H9 (cell line): ENCODE data around the gene VSTM2L. TPM values are rescaled to one million over a fixed set of nuclear protein-coding genes. Genes with fewer than 3 reads are reported as not detected.

Experiments used
- DNase-seq: peaks from one replicate; pipeline ENCODE4 v3.0.0-alpha.2; 2017
- H2AFZ ChIP-seq: one replicate; pipeline ENCODE4 v1.6.1; 2013; ENCODE audit warnings: mild to moderate bottlenecking, low read length, control low read depth, moderate library complexity
- H2AK5ac ChIP-seq: 2 replicates; pipeline ENCODE4 v1.6.1; 2013; ENCODE audit warnings: low read length, control low read depth, mixed read lengths; ENCODE audit not compliant: insufficient read length
- H2BK120ac ChIP-seq: one replicate; pipeline ENCODE4 v1.6.1; 2013; ENCODE audit warnings: low read depth, mild to moderate bottlenecking, low read length, control low read depth, inconsistent platforms; ENCODE audit not compliant: poor library complexity, severe bottlenecking
- H2BK12ac ChIP-seq: 2 replicates; pipeline ENCODE4 v1.6.1; 2013; ENCODE audit warnings: low read length, control low read depth, mixed read lengths, low read depth; ENCODE audit not compliant: insufficient read length
- H2BK15ac ChIP-seq: 2 replicates; pipeline ENCODE4 v1.6.1; 2013; ENCODE audit warnings: low read depth, low read length, control low read depth
- H2BK20ac ChIP-seq: one replicate; pipeline ENCODE4 v1.6.1; 2013; ENCODE audit warnings: low read depth, mild to moderate bottlenecking, low read length, control low read depth, inconsistent platforms; ENCODE audit not compliant: poor library complexity, severe bottlenecking
- H2BK5ac ChIP-seq: 2 replicates; pipeline ENCODE4 v1.6.1; 2013; ENCODE audit warnings: low read length, control low read depth, mixed read lengths; ENCODE audit not compliant: insufficient read length
- H3K14ac ChIP-seq: 2 replicates; pipeline ENCODE4 v1.6.1; 2013; ENCODE audit warnings: low read length, control low read depth; ENCODE audit not compliant: insufficient read depth
- H3K18ac ChIP-seq: 2 replicates; pipeline ENCODE4 v1.6.1; 2013; ENCODE audit warnings: low read depth, mild to moderate bottlenecking, mixed read lengths, low read length, control low read depth; ENCODE audit not compliant: insufficient read length
- H3K23ac ChIP-seq: 2 replicates; pipeline ENCODE4 v1.6.1; 2013; ENCODE audit warnings: low read length, control low read depth, mixed read lengths, low read depth; ENCODE audit not compliant: insufficient read length
- H3K23me2 ChIP-seq: 2 replicates; pipeline ENCODE4 v1.6.1; 2013; ENCODE audit warnings: low read depth, mild to moderate bottlenecking, mixed read lengths, low read length, control low read depth; ENCODE audit not compliant: insufficient read length, poor library complexity, severe bottlenecking
- H3K27ac ChIP-seq: 2 replicates; pipeline ENCODE4 v1.5.1; 2013; ENCODE audit warnings: low read length, control low read depth, mixed read lengths, low read depth; ENCODE audit not compliant: insufficient read length
- H3K27me3 ChIP-seq: 2 replicates; pipeline ENCODE4 v1.6.1; 2013; ENCODE audit warnings: low read length, control low read depth, inconsistent platforms; ENCODE audit not compliant: insufficient read depth
- H3K4ac ChIP-seq: 2 replicates; pipeline ENCODE4 v1.6.1; 2013; ENCODE audit warnings: low read depth, mild to moderate bottlenecking, control low read depth, inconsistent platforms, low read length, moderate library complexity
- H3K4me1 ChIP-seq: 2 replicates; pipeline ENCODE4 v1.6.1; 2013; ENCODE audit warnings: low read length, control low read depth, inconsistent platforms; ENCODE audit not compliant: insufficient read depth
- H3K4me2 ChIP-seq: 2 replicates; pipeline ENCODE4 v1.6.1; 2013; ENCODE audit warnings: low read length, control low read depth, mixed read lengths; ENCODE audit not compliant: insufficient read length, insufficient read depth
- H3K56ac ChIP-seq: 2 replicates; pipeline ENCODE4 v1.6.1; 2013; ENCODE audit warnings: low read depth, mild to moderate bottlenecking, mixed read lengths, low read length, control low read depth; ENCODE audit not compliant: insufficient read length
- H3K79me1 ChIP-seq: 2 replicates; pipeline ENCODE4 v1.6.1; 2013; ENCODE audit warnings: low read depth, mild to moderate bottlenecking, moderate library complexity, low read length, control low read depth, inconsistent platforms; ENCODE audit not compliant: insufficient read depth, poor library complexity, severe bottlenecking
- H3K79me2 ChIP-seq: 2 replicates; pipeline ENCODE4 v1.6.1; 2013; ENCODE audit warnings: low read length, control low read depth, inconsistent platforms; ENCODE audit not compliant: insufficient read depth
- H3K9ac ChIP-seq: 2 replicates; pipeline ENCODE4 v1.6.1; 2013; ENCODE audit warnings: low read length, control low read depth, mixed read lengths; ENCODE audit not compliant: insufficient read length; ENCODE audit errors: extremely low read depth
- H3K9me3 ChIP-seq: one replicate; pipeline ENCODE4 v1.6.1; 2013; ENCODE audit warnings: low read depth, low read length, inconsistent platforms; ENCODE audit not compliant: control insufficient read depth
- H3T11ph ChIP-seq: one replicate; pipeline ENCODE4 v1.6.1; 2013; ENCODE audit warnings: mild to moderate bottlenecking, low read length, control low read depth, inconsistent platforms
- H4K20me1 ChIP-seq: one replicate; pipeline ENCODE4 v1.6.1; 2013; ENCODE audit not compliant: control insufficient read depth, insufficient read length, insufficient read depth
- H4K5ac ChIP-seq: 2 replicates; pipeline ENCODE4 v1.6.1; 2013; ENCODE audit warnings: low read depth, mild to moderate bottlenecking, mixed read lengths, low read length, control low read depth; ENCODE audit not compliant: insufficient read length
- H4K8ac ChIP-seq: replicated peaks from 2 replicates; pipeline ENCODE4 v1.6.1; 2013; ENCODE audit warnings: low read length, control low read depth, mixed read lengths, low read depth; ENCODE audit not compliant: insufficient read length
- H4K91ac ChIP-seq: 2 replicates; pipeline ENCODE4 v1.6.1; 2013; ENCODE audit warnings: low read depth, mild to moderate bottlenecking, moderate library complexity, mixed read lengths, low read length, control low read depth; ENCODE audit not compliant: insufficient read length
- H3K27ac Mint-ChIP-seq, 3 experiments: 2 replicates in 2 of 3; 3 replicates in 1 of 3; pipeline ENCODE4 v1.8.0; 2020 to 2021; ENCODE audit warnings: mixed read lengths in 3 of 3, mild to moderate bottlenecking in 1 of 3, moderate library complexity in 1 of 3
- H3K27me3 Mint-ChIP-seq: 2 replicates; pipeline ENCODE4 v1.8.0; 2021; ENCODE audit warnings: low read depth, mild to moderate bottlenecking, moderate library complexity, mixed read lengths
- H3K36me3 Mint-ChIP-seq, 3 experiments: 2 replicates in 2 of 3; 3 replicates in 1 of 3; pipeline ENCODE4 v1.8.0; 2020 to 2021; ENCODE audit warnings: low read depth in 3 of 3, mixed read lengths in 3 of 3; ENCODE audit not compliant: insufficient read depth in 1 of 3
- H3K4me1 Mint-ChIP-seq, 2 experiments: 2 replicates each; pipeline ENCODE4 v1.8.0; 2020; ENCODE audit warnings: mixed read lengths in 2 of 2
- H3K4me3 Mint-ChIP-seq, 2 experiments: 2 replicates in 1 of 2; 3 replicates in 1 of 2; pipeline ENCODE4 v1.8.0; 2020 to 2021; ENCODE audit warnings: mild to moderate bottlenecking in 2 of 2, mixed read lengths in 2 of 2, moderate library complexity in 1 of 2
- H3K9me3 Mint-ChIP-seq, 2 experiments: 2 replicates in 1 of 2; 3 replicates in 1 of 2; pipeline ENCODE4 v1.8.0; 2020; ENCODE audit warnings: mild to moderate bottlenecking in 2 of 2, mixed read lengths in 2 of 2, moderate library complexity in 1 of 2
- WGBS: extraction: QIAGEN DNeasy Blood & Tissue Kit; methylation state at CpG from one replicate; pipeline ENCODE4 v1.1.7; 2013; ENCODE audit warnings: missing lambda C conversion rate, low lambda C conversion rate, mixed read lengths; ENCODE audit not compliant: insufficient read length; ENCODE audit errors: extremely low coverage; 5-methylcytosine and 5-hydroxymethylcytosine counted together
- total RNA-seq: library from RNA; stranded (reverse); gene quantifications from 2 replicates; pipeline ENCODE4 v1.2.1, GENCODE V29; 2021
- TF ChIP-seq, protein P1 (sequence below): fragments of 200-600 bp; sonication (generic); conservative IDR thresholded peaks from 3 replicates; pipeline ENCODE4 v1.8.0; 2021; ENCODE audit warnings: antibody characterized with exemption, mild to moderate bottlenecking

The VSTM2L gene
- total RNA-seq, 1 experiment from 2014 or later: 2.1 TPM

DNA sequence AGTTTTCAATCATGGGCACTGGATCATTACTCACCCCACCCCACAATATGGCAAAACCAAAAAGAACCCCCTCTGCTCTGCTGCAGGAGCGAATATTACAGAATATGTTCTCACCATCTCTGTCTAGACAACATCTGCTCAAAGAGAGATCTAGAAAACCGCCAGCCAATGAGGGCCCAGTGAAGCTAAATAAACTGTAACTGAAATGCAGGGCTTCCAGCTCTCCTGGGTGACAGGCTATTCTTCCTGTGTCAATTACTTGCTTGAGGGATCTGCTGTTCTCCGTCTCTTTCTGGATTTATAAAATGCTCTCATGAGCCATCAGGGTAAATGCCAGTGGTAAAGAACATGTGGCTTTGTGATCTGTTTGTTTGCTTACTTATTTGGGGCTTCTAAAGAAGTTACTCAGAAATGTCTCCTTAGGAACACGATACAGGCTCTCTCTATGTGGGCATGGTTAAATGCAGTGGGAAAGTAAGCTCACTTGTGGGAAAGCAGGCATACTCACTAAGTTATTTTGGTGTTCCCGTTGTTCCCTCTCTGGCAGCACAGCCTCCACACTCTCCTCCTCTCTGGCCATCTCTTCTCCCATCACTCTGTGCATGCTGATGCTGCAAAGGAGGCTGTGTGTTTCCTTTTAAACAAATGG, 85.5 kb downstream of the VSTM2L start:
- H2AFZ ChIP-seq: no peak overlapping the region
- H2BK12ac ChIP-seq: no peak overlapping the region
- H3K27ac ChIP-seq: no peak overlapping the region
- H4K91ac ChIP-seq: no peak overlapping the region
- H3K79me1 ChIP-seq: no peaks in the 10 kb centered on the region
- no peak overlapping the region for H3K14ac ChIP-seq
- H3K4me1 ChIP-seq: no peaks in the 10 kb centered on the region
- H2BK15ac ChIP-seq: no peak overlapping the region
- Mint-ChIP-seq H3K27me3 (no peaks in the 10 kb centered on the region), H3K36me3 (peaks cover 5 to 35% (median 30%) of the 10 kb centered on the region in 3 experiments; a peak in 6 of 7 replicates), H3K4me1 (peaks cover 4 to 16% of the 10 kb centered on the region in 2 experiments), H3K27ac (no peak overlapping the region; a peak in 1 of 7 replicates), H3K9me3 (no peaks in the 10 kb centered on the region), H3K4me3 (no peak overlapping the region)
- H3K56ac ChIP-seq: no peak overlapping the region
- no peak overlapping the region for H3K4ac ChIP-seq
- WGBS: no CpG with 5 or more reads among the region's 5 CpGs
- H3K23ac ChIP-seq: no peak overlapping the region
- no peak for DNase-seq
- no peak overlapping the region for H3K4me2 ChIP-seq
- no peaks in the 10 kb centered on the region for H3K23me2 ChIP-seq
- no peaks in the 10 kb centered on the region for H3K9me3 ChIP-seq
- no peak overlapping the region for H3K18ac ChIP-seq
- no peak overlapping the region for H3T11ph ChIP-seq
- no peaks in the 10 kb centered on the region for H3K27me3 ChIP-seq
- no peak overlapping the region for H2BK5ac ChIP-seq
- H2AK5ac ChIP-seq: no peak overlapping the region
- H3K79me2 ChIP-seq: no peaks in the 10 kb centered on the region
- H3K9ac ChIP-seq: no peak overlapping the region
- no peak overlapping the region for H4K5ac ChIP-seq
- no peak overlapping the region for H2BK120ac ChIP-seq
- H4K20me1 ChIP-seq: no peaks in the 10 kb centered on the region
- H2BK20ac ChIP-seq: no peak overlapping the region
- no peak overlapping the region for H4K8ac ChIP-seq
- TF ChIP-seq, protein P1, sequence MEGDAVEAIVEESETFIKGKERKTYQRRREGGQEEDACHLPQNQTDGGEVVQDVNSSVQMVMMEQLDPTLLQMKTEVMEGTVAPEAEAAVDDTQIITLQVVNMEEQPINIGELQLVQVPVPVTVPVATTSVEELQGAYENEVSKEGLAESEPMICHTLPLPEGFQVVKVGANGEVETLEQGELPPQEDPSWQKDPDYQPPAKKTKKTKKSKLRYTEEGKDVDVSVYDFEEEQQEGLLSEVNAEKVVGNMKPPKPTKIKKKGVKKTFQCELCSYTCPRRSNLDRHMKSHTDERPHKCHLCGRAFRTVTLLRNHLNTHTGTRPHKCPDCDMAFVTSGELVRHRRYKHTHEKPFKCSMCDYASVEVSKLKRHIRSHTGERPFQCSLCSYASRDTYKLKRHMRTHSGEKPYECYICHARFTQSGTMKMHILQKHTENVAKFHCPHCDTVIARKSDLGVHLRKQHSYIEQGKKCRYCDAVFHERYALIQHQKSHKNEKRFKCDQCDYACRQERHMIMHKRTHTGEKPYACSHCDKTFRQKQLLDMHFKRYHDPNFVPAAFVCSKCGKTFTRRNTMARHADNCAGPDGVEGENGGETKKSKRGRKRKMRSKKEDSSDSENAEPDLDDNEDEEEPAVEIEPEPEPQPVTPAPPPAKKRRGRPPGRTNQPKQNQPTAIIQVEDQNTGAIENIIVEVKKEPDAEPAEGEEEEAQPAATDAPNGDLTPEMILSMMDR: no peak
